ENCODE data around the gene STX17.
A peak's percentile ranks its signal among the peaks of the same experiment; 100 is the strongest.

The STX17 gene

GRCh38 chr9:99911600-99911999 is 5.1 kb downstream of the STX17 start:
- FAIRE-seq, result no peak

- FAIRE-seq, result no peak
Measured at GRCh38 chr9:99916650-99917049, 10.2 kb downstream of the STX17 start.

GRCh38 chr9:99918134-99918533 is 11.7 kb downstream of the STX17 start:
- FAIRE-seq, result no peak

GRCh38 chr9:99919930-99920329 is 13.5 kb downstream of the STX17 start:
- FAIRE-seq, result no peak

- no peak for FAIRE-seq
Measured at GRCh38 chr9:99921875-99922710, 15.6 kb downstream of the STX17 start.

GRCh38 chr9:99922711-99923030 is 16.2 kb downstream of the STX17 start:
- FAIRE-seq, result no peak

- FAIRE-seq, result peak; percentile 19
Measured at GRCh38 chr9:99925541-99925940, 19.1 kb downstream of the STX17 start.

GRCh38 chr9:99929652-99930051 is 23.2 kb downstream of the STX17 start:
- FAIRE-seq, result peak; percentile 27

GRCh38 chr9:99931155-99931840 is 24.8 kb downstream of the STX17 start:
- FAIRE-seq, result no peak

GRCh38 chr9:99936947-99937587 is 30.6 kb downstream of the STX17 start:
- FAIRE-seq, result no peak

DNA sequence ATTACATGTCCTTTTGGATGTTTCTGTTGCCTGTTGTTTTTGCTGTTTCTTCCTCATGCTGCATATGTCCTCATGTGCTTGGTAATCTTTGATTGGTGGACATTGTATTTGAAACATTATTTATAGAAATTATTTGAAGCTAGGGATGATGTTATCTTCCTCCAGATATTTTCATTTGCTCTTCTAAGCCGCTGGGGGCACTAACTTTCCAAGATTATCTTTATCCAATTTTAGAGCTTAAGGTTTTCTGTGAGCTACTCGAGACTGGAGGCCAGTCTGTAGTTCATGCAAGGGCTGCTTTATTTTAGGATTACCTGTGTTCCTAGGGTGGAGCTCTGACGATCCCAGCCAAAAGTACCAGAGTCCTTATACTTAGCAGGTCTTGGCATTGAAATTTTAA is 40.9 kb downstream of the STX17 start:
- no peak for FAIRE-seq

- FAIRE-seq, result no peak
Measured at GRCh38 chr9:99948482-99948881, 42.0 kb downstream of the STX17 start.

DNA sequence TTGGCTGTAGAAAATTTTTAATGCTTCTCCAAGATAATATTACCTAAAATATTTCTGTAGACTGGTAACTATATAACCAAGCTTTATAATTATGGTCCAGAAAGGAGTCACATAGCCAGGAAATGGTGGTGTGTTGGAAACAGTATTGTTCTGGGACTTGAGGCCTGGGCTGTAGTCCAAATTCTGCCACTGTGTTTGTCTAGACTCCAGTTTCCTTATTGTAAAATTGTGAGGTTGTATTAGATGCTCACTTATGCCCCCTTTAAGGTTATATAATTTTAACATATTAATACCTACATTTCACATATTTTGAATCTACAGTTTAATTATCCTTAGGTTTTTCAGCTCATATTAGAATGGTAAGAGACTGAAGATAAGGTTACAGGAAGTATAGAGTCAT is 42.4 kb downstream of the STX17 start:
- FAIRE-seq, result no peak

- FAIRE-seq, result no peak
Measured at GRCh38 chr9:99953861-99954507, 47.5 kb downstream of the STX17 start.

GRCh38 chr9:99954819-99955218 is 48.4 kb downstream of the STX17 start:
- FAIRE-seq, result no peak

- FAIRE-seq, result no peak
Measured at GRCh38 chr9:99955606-99956005, 49.2 kb downstream of the STX17 start.

DNA sequence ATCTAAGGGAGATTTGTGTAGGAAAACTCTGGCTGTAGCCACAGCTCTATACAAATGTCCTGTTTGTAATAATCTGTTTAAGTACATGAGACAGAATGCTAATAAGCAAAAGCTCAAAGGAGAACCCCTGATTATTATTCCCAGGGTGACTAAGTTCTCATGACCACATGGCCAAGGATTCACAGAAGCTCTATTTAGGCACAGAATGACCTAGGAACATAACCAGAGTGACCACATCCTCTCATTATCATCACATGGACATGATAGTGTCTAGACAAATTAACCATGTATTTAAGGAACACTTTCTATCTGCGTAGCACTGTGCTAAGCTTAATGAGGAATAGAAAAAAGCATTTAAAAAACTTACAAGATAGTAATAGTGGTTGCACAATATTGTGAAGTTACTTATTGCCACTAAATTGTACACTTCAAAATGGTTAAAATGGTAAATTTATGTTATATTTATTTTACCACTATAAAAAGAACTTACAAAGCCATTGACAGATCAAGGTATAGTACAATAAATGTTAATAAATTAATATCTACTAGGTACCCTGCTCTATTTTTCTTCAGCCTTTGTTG is 56.3 kb downstream of the STX17 start:
- FAIRE-seq, result no peak

DNA sequence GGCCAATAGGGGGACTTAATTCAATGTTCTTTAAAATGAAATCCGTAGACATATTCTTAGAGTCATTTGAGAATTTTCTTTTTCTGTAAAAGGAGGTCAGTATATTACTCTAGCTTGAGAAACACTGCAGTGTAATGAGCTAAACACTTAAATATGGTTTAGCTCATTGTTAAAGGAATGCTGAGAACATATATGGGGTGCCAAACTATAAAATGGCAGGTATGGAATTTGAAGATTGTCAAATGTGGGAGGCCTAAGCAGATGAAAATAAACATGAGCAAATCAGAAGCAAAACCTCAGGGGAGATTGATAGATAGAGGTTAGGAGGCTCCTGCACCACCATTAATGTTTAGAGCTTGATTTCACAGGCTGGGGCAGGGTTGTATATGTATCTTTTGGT is 57.9 kb downstream of the STX17 start:
- no peak for FAIRE-seq

GRCh38 chr9:99966001-99966400 is 59.5 kb downstream of the STX17 start:
- FAIRE-seq, result no peak

DNA sequence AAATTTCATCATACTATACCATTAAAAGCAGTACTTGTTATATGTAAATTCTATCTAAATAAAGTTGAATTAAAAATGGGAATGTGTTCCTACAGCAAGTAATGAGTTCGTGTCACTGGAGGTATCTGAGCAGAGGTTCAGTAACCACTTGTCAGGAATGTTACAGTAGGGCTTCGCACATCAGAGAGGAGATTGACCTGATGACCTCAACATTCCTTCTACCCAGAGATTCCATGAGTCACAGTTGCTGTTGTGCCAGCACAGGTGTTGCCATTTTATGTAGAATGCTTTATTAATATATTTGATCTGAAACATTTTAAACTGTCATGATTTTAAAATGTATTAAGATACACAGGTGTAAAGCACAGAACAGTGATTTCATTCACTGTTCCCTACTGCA is 60.3 kb downstream of the STX17 start:
- FAIRE-seq, result no peak

- no peak for FAIRE-seq
Measured at GRCh38 chr9:99967457-99967856, 61.0 kb downstream of the STX17 start.

- no peak for FAIRE-seq
Measured at GRCh38 chr9:99970481-99970880, 64.0 kb downstream of the STX17 start.

GRCh38 chr9:99971410-99971809 is 65.0 kb downstream of the STX17 start:
- no peak for FAIRE-seq

Data from G401.6 (cell line).